WTC11 (cell line): ENCODE data around the gene ETS2. TPM values are rescaled to one million over a fixed set of nuclear protein-coding genes. Genes with fewer than 3 reads are reported as not detected.

Experiments used
- ATAC-seq: fragments of 200-7000 bp; cut with Tn5 transposase; 2 replicates; pipeline ENCODE4 v1.10.0; 2021; ENCODE audit warnings: mild to moderate bottlenecking, moderate library complexity
- CTCF ChIA-PET: fragments of 300-600 bp; sonication (Branson Sonifier 250); formaldehyde crosslinking; loops from one replicate; lab custom pipeline; 2021; ENCODE audit warnings: antibody characterized with exemption; lab: Charles Lee
- POLR2A ChIA-PET: fragments of 350-600 bp; sonication (Branson Sonifier 250); formaldehyde crosslinking; loops from one replicate; lab custom pipeline; 2021; ENCODE audit warnings: antibody characterized with exemption; lab: Charles Lee
- DNase-seq: peaks from one replicate; pipeline ENCODE4 v3.0.0; 2021; ENCODE audit warnings: low spot score
- H3K27ac Mint-ChIP-seq: 2 replicates; pipeline ENCODE4 v1.8.0; 2021; ENCODE audit warnings: mixed read lengths
- H3K27me3 Mint-ChIP-seq: 2 replicates; pipeline ENCODE4 v1.8.0; 2021; ENCODE audit warnings: low read depth, mild to moderate bottlenecking, moderate library complexity, mixed read lengths
- H3K36me3 Mint-ChIP-seq: 2 replicates; pipeline ENCODE4 v1.8.0; 2021; ENCODE audit warnings: mixed read lengths
- H3K4me1 Mint-ChIP-seq: 2 replicates; pipeline ENCODE4 v1.8.0; 2022; ENCODE audit warnings: mixed read lengths
- H3K4me3 Mint-ChIP-seq: 2 replicates; pipeline ENCODE4 v1.8.0; 2021; ENCODE audit warnings: mild to moderate bottlenecking, moderate library complexity, mixed read lengths
- H3K9me3 Mint-ChIP-seq: 2 replicates; pipeline ENCODE4 v1.8.0; 2021; ENCODE audit warnings: mixed read lengths
- ATF3 ChIP-seq: sonication (generic); formaldehyde crosslinking; conservative IDR thresholded peaks from 2 replicates; pipeline ENCODE4 v1.8.1; 2022; ENCODE audit warnings: mild to moderate bottlenecking, missing genetic modification reagents
- CREB1 ChIP-seq: sonication (generic); formaldehyde crosslinking; IDR thresholded peaks from 2 replicates; pipeline ENCODE4 v1.8.0; 2023; ENCODE audit warnings: mild to moderate bottlenecking, missing genetic modification reagents
- CREM ChIP-seq: sonication (generic); formaldehyde crosslinking; IDR thresholded peaks from 2 replicates; pipeline ENCODE4 v1.8.1; 2022; ENCODE audit warnings: mild to moderate bottlenecking, missing genetic modification reagents, moderate library complexity
- E2F1 ChIP-seq: sonication (generic); formaldehyde crosslinking; IDR thresholded peaks from 2 replicates; pipeline ENCODE4 v1.8.0; 2022; ENCODE audit warnings: mild to moderate bottlenecking, missing genetic modification reagents
- ETV6 ChIP-seq: sonication (generic); formaldehyde crosslinking; IDR thresholded peaks from 2 replicates; pipeline ENCODE4 v1.8.1; 2022; ENCODE audit warnings: mild to moderate bottlenecking, missing genetic modification reagents
- FOXK1 ChIP-seq: sonication (generic); formaldehyde crosslinking; IDR thresholded peaks from 2 replicates; pipeline ENCODE4 v1.8.0; 2022; ENCODE audit warnings: mild to moderate bottlenecking, moderate library complexity, missing genetic modification reagents
- GABPB1 ChIP-seq: sonication (generic); formaldehyde crosslinking; IDR thresholded peaks from 2 replicates; pipeline ENCODE4 v1.8.1; 2023; ENCODE audit warnings: mild to moderate bottlenecking, missing genetic modification reagents
- JUN ChIP-seq: sonication (generic); formaldehyde crosslinking; IDR thresholded peaks from 2 replicates; pipeline ENCODE4 v1.8.0; 2023; ENCODE audit warnings: mild to moderate bottlenecking, missing genetic modification reagents
- NFATC4 ChIP-seq: fragments of 250-450 bp; sonication (Bioruptor Pico); IDR thresholded peaks from 2 replicates; pipeline ENCODE4 v1.9.0; 2021; ENCODE audit warnings: mild to moderate bottlenecking
- NR3C1 ChIP-seq: sonication (generic); formaldehyde crosslinking; conservative IDR thresholded peaks from 2 replicates; pipeline ENCODE4 v1.8.1; 2023; ENCODE audit warnings: low read depth, mild to moderate bottlenecking, missing genetic modification reagents
- PRDM15 ChIP-seq: sonication (generic); formaldehyde crosslinking; IDR thresholded peaks from 2 replicates; pipeline ENCODE4 v1.8.0; 2022; ENCODE audit warnings: missing genetic modification reagents
- SMAD3 ChIP-seq: sonication (generic); formaldehyde crosslinking; IDR thresholded peaks from 2 replicates; pipeline ENCODE4 v1.8.0; 2022; ENCODE audit warnings: missing genetic modification reagents, mild to moderate bottlenecking, borderline replicate concordance
- ZNF317 ChIP-seq: sonication (generic); formaldehyde crosslinking; IDR thresholded peaks from 2 replicates; pipeline ENCODE4 v1.8.1; 2023; ENCODE audit warnings: low read depth, mild to moderate bottlenecking, moderate library complexity, missing genetic modification reagents, borderline replicate concordance
- ZNF423 ChIP-seq: fragments of 250-450 bp; sonication (Bioruptor Pico); IDR thresholded peaks from 2 replicates; pipeline ENCODE4 v2.1.2; 2022; ENCODE audit warnings: mild to moderate bottlenecking, moderate library complexity
- ZNF425 ChIP-seq: fragments of 250-450 bp; sonication (Bioruptor Pico); conservative IDR thresholded peaks from 2 replicates; pipeline ENCODE4 v1.9.0; 2021; ENCODE audit warnings: mild to moderate bottlenecking
- total RNA-seq: library from RNA; stranded (reverse); gene quantifications from 3 replicates; pipeline ENCODE4 v1.2.3, GENCODE V29; 2021
- TF ChIP-seq, protein P1 (sequence below): sonication (generic); formaldehyde crosslinking; IDR thresholded peaks from 2 replicates; pipeline ENCODE4 v1.8.1; 2023; ENCODE audit warnings: mild to moderate bottlenecking, moderate library complexity, missing genetic modification reagents
- TF ChIP-seq, protein P2 (sequence below): sonication (generic); formaldehyde crosslinking; IDR thresholded peaks from 2 replicates; pipeline ENCODE4 v1.8.0; 2023; ENCODE audit warnings: missing genetic modification reagents
- TF ChIP-seq, protein P3 (sequence below): sonication (generic); formaldehyde crosslinking; IDR thresholded peaks from 2 replicates; pipeline ENCODE4 v1.8.1; 2023; ENCODE audit warnings: mild to moderate bottlenecking, missing genetic modification reagents

The ETS2 gene
- total RNA-seq, 1 experiment from 2014 or later, result 56.4 TPM

DNA sequence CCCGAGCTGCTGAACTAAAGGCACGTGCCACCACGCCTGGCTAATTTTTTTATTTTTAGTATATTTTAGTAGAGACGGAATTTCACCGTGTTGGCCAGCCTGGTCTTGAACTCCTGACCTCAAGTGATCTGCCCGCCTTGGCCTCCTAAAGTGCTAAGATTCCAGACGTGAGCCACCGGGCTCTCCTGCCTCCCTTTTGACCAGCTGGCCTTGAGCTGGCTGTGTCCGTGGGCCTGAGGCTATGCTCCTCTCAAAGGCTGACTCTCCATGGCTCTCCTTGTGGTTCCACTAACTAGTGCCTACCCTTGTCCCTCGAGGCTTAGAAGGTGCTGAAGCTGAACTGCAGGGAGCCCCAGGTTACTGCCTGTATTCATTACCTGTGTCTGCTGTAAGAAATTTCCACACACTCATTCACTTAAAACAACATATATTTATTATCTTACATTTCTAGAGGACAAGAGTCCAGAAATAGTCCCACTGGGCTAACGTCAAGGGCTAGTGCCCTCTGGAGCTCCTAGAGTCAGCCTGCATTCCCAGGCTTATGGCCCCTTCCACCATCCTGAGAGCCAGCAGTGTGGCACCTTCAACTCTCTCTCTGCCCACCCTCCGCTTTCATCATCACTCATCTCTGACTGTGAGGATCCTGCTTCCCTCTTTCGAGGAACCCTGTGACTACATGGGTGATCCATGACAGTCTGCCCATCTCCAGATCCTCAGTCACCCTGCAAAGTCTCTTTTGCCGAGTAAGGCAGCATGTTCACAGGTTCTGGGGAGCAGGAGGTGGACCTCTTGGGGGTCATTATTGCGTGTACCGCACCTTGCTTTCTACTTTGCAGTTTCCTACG, 34.9 kb downstream of the ETS2 start (continued):
- TF ChIP-seq, protein P1, sequence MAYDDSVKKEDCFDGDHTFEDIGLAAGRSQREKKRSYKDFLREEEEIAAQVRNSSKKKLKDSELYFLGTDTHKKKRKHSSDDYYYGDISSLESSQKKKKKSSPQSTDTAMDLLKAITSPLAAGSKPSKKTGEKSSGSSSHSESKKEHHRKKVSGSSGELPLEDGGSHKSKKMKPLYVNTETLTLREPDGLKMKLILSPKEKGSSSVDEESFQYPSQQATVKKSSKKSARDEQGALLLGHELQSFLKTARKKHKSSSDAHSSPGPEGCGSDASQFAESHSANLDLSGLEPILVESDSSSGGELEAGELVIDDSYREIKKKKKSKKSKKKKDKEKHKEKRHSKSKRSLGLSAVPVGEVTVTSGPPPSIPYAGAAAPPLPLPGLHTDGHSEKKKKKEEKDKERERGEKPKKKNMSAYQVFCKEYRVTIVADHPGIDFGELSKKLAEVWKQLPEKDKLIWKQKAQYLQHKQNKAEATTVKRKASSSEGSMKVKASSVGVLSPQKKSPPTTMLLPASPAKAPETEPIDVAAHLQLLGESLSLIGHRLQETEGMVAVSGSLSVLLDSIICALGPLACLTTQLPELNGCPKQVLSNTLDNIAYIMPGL (CRISPR knock-in tag), result no peak
- TF ChIP-seq CREB1 (CRISPR knock-in tag) (no peak), ATF3 (CRISPR knock-in tag) (no peak), FOXK1 (CRISPR knock-in tag) (no peak), ZNF423 (CRISPR knock-in tag) (no peak), SMAD3 (CRISPR knock-in tag) (no peak), NR3C1 (CRISPR knock-in tag) (no peak), JUN (CRISPR knock-in tag) (no peak)
- TF ChIP-seq, protein P2, sequence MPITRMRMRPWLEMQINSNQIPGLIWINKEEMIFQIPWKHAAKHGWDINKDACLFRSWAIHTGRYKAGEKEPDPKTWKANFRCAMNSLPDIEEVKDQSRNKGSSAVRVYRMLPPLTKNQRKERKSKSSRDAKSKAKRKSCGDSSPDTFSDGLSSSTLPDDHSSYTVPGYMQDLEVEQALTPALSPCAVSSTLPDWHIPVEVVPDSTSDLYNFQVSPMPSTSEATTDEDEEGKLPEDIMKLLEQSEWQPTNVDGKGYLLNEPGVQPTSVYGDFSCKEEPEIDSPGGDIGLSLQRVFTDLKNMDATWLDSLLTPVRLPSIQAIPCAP (CRISPR knock-in tag), result no peak
- TF ChIP-seq, protein P3, sequence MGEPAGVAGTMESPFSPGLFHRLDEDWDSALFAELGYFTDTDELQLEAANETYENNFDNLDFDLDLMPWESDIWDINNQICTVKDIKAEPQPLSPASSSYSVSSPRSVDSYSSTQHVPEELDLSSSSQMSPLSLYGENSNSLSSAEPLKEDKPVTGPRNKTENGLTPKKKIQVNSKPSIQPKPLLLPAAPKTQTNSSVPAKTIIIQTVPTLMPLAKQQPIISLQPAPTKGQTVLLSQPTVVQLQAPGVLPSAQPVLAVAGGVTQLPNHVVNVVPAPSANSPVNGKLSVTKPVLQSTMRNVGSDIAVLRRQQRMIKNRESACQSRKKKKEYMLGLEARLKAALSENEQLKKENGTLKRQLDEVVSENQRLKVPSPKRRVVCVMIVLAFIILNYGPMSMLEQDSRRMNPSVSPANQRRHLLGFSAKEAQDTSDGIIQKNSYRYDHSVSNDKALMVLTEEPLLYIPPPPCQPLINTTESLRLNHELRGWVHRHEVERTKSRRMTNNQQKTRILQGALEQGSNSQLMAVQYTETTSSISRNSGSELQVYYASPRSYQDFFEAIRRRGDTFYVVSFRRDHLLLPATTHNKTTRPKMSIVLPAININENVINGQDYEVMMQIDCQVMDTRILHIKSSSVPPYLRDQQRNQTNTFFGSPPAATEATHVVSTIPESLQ, result no peak

- Mint-ChIP-seq H3K4me1 (no peaks in the 10 kb centered on the region), H3K4me3 (no peak overlapping the region), H3K36me3 (peaks cover 2% of the 10 kb centered on the region), H3K9me3 (peaks cover 24% of the 10 kb centered on the region), H3K27ac (no peak overlapping the region), H3K27me3 (no peaks in the 10 kb centered on the region)
- TF ChIP-seq, protein P1 (CRISPR knock-in tag), result no peak
- TF ChIP-seq ZNF425 (CRISPR knock-in tag), result no peak
- TF ChIP-seq NFATC4 (CRISPR knock-in tag), result no peak
- TF ChIP-seq FOXK1 (CRISPR knock-in tag), result no peak
- TF ChIP-seq ZNF317 (CRISPR knock-in tag), result no peak
- DNase-seq (no peak), ATAC-seq (no peak)
- CTCF ChIA-PET, result no interaction called here
- POLR2A ChIA-PET, result no interaction called here
These were observed 35.7 kb downstream of the ETS2 start for GRCh38 chr21:38841472-38841871.

GRCh38 chr21:38842079-38842478, 36.4 kb downstream of the ETS2 start:
- Mint-ChIP-seq H3K4me1 (peaks cover under 1% of the 10 kb centered on the region), H3K27me3 (no peaks in the 10 kb centered on the region), H3K4me3 (no peak overlapping the region), H3K36me3 (peaks cover 2% of the 10 kb centered on the region), H3K27ac (no peak overlapping the region), H3K9me3 (peaks cover 24% of the 10 kb centered on the region)
- DNase-seq (no peak), ATAC-seq (no peak)
- CTCF ChIA-PET, result no interaction called here
- POLR2A ChIA-PET, result no interaction called here
- TF ChIP-seq GABPB1 (no peak), CREM (CRISPR knock-in tag) (no peak), E2F1 (no peak), ETV6 (CRISPR knock-in tag) (no peak), PRDM15 (CRISPR knock-in tag) (no peak)
